ENCODE measurements around the gene BDKRB2.

- TF ChIP-seq BHLHE40 (IDR thresholded peaks at IDR 0.05; ENCODE audit: low read depth, low read length) (no peak), RAD21 (IDR thresholded peaks at IDR 0.05; ENCODE audit: low read length) (no peak), POLR2A (IDR thresholded peaks at IDR 0.05; ENCODE audit: low read depth, low read length) (no peak), RFX5 (IDR thresholded peaks at IDR 0.05; ENCODE audit: low read depth, low read length) (no peak), MXI1 (IDR thresholded peaks at IDR 0.05; ENCODE audit: borderline replicate concordance, low read depth, low read length) (no peak), FOS (IDR thresholded peaks at IDR 0.05; ENCODE audit: low read depth, low read length) (no peak), CEBPB (IDR thresholded peaks at IDR 0.05; ENCODE audit: low read depth, low read length) (no peak), NFE2L2 (IDR thresholded peaks at IDR 0.05; ENCODE audit: low read depth, low read length) (no peak), MAFK (IDR thresholded peaks at IDR 0.05; ENCODE audit: low read depth, low read length) (no peak), SMC3 (IDR thresholded peaks at IDR 0.05; ENCODE audit: low read depth, low read length) (no peak), RCOR1 (IDR thresholded peaks at IDR 0.05; ENCODE audit: insufficient replicate concordance, low read length) (no peak), CHD1 (IDR thresholded peaks at IDR 0.05; ENCODE audit: low read depth, low read length) (no peak)
- TF ChIP-seq, protein P1, sequence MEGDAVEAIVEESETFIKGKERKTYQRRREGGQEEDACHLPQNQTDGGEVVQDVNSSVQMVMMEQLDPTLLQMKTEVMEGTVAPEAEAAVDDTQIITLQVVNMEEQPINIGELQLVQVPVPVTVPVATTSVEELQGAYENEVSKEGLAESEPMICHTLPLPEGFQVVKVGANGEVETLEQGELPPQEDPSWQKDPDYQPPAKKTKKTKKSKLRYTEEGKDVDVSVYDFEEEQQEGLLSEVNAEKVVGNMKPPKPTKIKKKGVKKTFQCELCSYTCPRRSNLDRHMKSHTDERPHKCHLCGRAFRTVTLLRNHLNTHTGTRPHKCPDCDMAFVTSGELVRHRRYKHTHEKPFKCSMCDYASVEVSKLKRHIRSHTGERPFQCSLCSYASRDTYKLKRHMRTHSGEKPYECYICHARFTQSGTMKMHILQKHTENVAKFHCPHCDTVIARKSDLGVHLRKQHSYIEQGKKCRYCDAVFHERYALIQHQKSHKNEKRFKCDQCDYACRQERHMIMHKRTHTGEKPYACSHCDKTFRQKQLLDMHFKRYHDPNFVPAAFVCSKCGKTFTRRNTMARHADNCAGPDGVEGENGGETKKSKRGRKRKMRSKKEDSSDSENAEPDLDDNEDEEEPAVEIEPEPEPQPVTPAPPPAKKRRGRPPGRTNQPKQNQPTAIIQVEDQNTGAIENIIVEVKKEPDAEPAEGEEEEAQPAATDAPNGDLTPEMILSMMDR (conservative IDR thresholded peaks at IDR 0.05; ENCODE audit: low read depth, low read length): no peak
- TF ChIP-seq, protein P2, sequence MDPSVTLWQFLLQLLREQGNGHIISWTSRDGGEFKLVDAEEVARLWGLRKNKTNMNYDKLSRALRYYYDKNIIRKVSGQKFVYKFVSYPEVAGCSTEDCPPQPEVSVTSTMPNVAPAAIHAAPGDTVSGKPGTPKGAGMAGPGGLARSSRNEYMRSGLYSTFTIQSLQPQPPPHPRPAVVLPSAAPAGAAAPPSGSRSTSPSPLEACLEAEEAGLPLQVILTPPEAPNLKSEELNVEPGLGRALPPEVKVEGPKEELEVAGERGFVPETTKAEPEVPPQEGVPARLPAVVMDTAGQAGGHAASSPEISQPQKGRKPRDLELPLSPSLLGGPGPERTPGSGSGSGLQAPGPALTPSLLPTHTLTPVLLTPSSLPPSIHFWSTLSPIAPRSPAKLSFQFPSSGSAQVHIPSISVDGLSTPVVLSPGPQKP (IDR thresholded peaks at IDR 0.05; ENCODE audit: borderline replicate concordance, low read depth, low read length): no peak
These were observed 50.0 kb downstream of the BDKRB2 start for GRCh38 chr14:96254687-96255086.

All from IMR-90 (cell line).